Measurements from ENCODE around the gene PPIL6. TPM values are rescaled to one million over a fixed set of nuclear protein-coding genes. Genes with fewer than 3 reads are reported as not detected.

PPIL6 gene
- polyA plus RNA-seq, 1 donor (not counting 4 experiments of a cell fraction or from before 2014, with no cell fraction given): 1.4 TPM

- Histone ChIP-seq H4K20me1 (ENCODE audit: control insufficient read depth, extremely low read depth, insufficient read depth, low read length) (no peaks in the 10 kb centered on the region), H3K27ac (ENCODE audit: control insufficient read depth, insufficient read depth, low read length) (no peak overlapping the region), H3K4me2 (ENCODE audit: control insufficient read depth, extremely low read depth, insufficient read depth, low read depth, low read length) (no peak overlapping the region), H2AFZ (ENCODE audit: control insufficient read depth, low read length) (no peak overlapping the region), H3K9me3 (ENCODE audit: control insufficient read depth, low read depth, low read length) (no peaks in the 10 kb centered on the region), H3K4me3 (ENCODE audit: control insufficient read depth in 2 of 3, extremely low read depth in 1 of 3, insufficient read depth in 2 of 3, low read depth in 1 of 3, low read length in 3 of 3) (no peak overlapping the region), H3K27me3 (ENCODE audit: control insufficient read depth, extremely low read depth, insufficient read depth, low read length) (no peaks in the 10 kb centered on the region), H3K36me3 (ENCODE audit: control insufficient read depth in 2 of 2, extremely low read depth in 1 of 2, insufficient read depth in 2 of 2, low read length in 2 of 2) (peaks cover 13 to 26% of the 10 kb centered on the region in 2 experiments), H3K9me1 (ENCODE audit: control insufficient read depth, extremely low read depth, insufficient read depth, low read length) (no peaks in the 10 kb centered on the region), H3K79me2 (ENCODE audit: control insufficient read depth, insufficient read depth, low read length) (peaks cover 2% of the 10 kb centered on the region), H3K4me1 (ENCODE audit: control insufficient read depth, extremely low read depth, insufficient read depth, low read length) (peaks cover 8% of the 10 kb centered on the region), H3K9ac (ENCODE audit: control insufficient read depth, extremely low read depth, insufficient read depth, low read length) (no peak overlapping the region)
- TF ChIP-seq, protein P1, sequence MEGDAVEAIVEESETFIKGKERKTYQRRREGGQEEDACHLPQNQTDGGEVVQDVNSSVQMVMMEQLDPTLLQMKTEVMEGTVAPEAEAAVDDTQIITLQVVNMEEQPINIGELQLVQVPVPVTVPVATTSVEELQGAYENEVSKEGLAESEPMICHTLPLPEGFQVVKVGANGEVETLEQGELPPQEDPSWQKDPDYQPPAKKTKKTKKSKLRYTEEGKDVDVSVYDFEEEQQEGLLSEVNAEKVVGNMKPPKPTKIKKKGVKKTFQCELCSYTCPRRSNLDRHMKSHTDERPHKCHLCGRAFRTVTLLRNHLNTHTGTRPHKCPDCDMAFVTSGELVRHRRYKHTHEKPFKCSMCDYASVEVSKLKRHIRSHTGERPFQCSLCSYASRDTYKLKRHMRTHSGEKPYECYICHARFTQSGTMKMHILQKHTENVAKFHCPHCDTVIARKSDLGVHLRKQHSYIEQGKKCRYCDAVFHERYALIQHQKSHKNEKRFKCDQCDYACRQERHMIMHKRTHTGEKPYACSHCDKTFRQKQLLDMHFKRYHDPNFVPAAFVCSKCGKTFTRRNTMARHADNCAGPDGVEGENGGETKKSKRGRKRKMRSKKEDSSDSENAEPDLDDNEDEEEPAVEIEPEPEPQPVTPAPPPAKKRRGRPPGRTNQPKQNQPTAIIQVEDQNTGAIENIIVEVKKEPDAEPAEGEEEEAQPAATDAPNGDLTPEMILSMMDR (optimal IDR thresholded peaks at IDR 0.05 in 1 of 3, IDR thresholded peaks at IDR 0.05 in 1 of 3, conservative IDR thresholded peaks at IDR 0.05 in 1 of 3; ENCODE audit: extremely low read depth in 1 of 3, insufficient read depth in 2 of 3, low read length in 3 of 3): no peak
- TF ChIP-seq EZH2 (IDR thresholded peaks at IDR 0.05; ENCODE audit: low read length): no peak
- DNase-seq (ENCODE audit: low read depth, low spot score): no peak
- no peak for FAIRE-seq
- dilution Hi-C loops (cut with MboI; ENCODE audit: extremely low pct_ligation_motif_present, low sequenced_read_pairs): no loop called here
These were observed 10.9 kb upstream of the PPIL6 start for GRCh38 chr6:109451376-109451775.

GRCh38 chr6:109450801-109451200 lies 10.4 kb upstream of the PPIL6 start:
- no peak for TF ChIP-seq EZH2 (IDR thresholded peaks at IDR 0.05; ENCODE audit: low read length)
- TF ChIP-seq, protein P1 (optimal IDR thresholded peaks at IDR 0.05 in 1 of 3, IDR thresholded peaks at IDR 0.05 in 1 of 3, conservative IDR thresholded peaks at IDR 0.05 in 1 of 3; ENCODE audit: extremely low read depth in 1 of 3, insufficient read depth in 2 of 3, low read length in 3 of 3): no peak
- Histone ChIP-seq H3K9me3 (ENCODE audit: control insufficient read depth, low read depth, low read length) (no peaks in the 10 kb centered on the region), H3K27ac (ENCODE audit: control insufficient read depth, insufficient read depth, low read length) (no peak overlapping the region), H3K4me3 (ENCODE audit: control insufficient read depth in 2 of 3, extremely low read depth in 1 of 3, insufficient read depth in 2 of 3, low read depth in 1 of 3, low read length in 3 of 3) (no peak overlapping the region), H4K20me1 (ENCODE audit: control insufficient read depth, extremely low read depth, insufficient read depth, low read length) (no peaks in the 10 kb centered on the region), H3K4me1 (ENCODE audit: control insufficient read depth, extremely low read depth, insufficient read depth, low read length) (peaks cover 3% of the 10 kb centered on the region), H3K36me3 (ENCODE audit: control insufficient read depth in 2 of 2, extremely low read depth in 1 of 2, insufficient read depth in 2 of 2, low read length in 2 of 2) (peaks cover 17 to 29% of the 10 kb centered on the region in 2 experiments), H3K9me1 (ENCODE audit: control insufficient read depth, extremely low read depth, insufficient read depth, low read length) (no peaks in the 10 kb centered on the region), H3K9ac (ENCODE audit: control insufficient read depth, extremely low read depth, insufficient read depth, low read length) (no peak overlapping the region), H3K27me3 (ENCODE audit: control insufficient read depth, extremely low read depth, insufficient read depth, low read length) (no peaks in the 10 kb centered on the region), H3K79me2 (ENCODE audit: control insufficient read depth, insufficient read depth, low read length) (peaks cover 2% of the 10 kb centered on the region), H3K4me2 (ENCODE audit: control insufficient read depth, extremely low read depth, insufficient read depth, low read depth, low read length) (no peak overlapping the region), H2AFZ (ENCODE audit: control insufficient read depth, low read length) (no peak overlapping the region)
- dilution Hi-C loops (cut with MboI; ENCODE audit: extremely low pct_ligation_motif_present, low sequenced_read_pairs): no loop called here
- FAIRE-seq: no peak
- DNase-seq (ENCODE audit: low read depth, low spot score): no peak
